H1 (cell line): Measurements from ENCODE around the gene KRT81. TPM values are rescaled to one million over a fixed set of nuclear protein-coding genes. Genes with fewer than 3 reads are reported as not detected.

Experiments
- CTCF ChIA-PET: fragments of 300-600 bp; sonication (Branson Sonifier 250); formaldehyde crosslinking; loops from one replicate; lab custom pipeline; 2021; ENCODE audit not compliant: partially characterized antibody; lab: Charles Lee
- POLR2A ChIA-PET: fragments of 300-600 bp; sonication (Branson Sonifier 250); formaldehyde crosslinking; loops from one replicate; lab custom pipeline; 2021; ENCODE audit warnings: inconsistent platforms; ENCODE audit not compliant: partially characterized antibody; lab: Charles Lee
- DNase-seq, 2 experiments: peaks; one replicate each; pipeline versions ENCODE4 v3.0.0 to v3.0.0-alpha.2; 2010 to 2022; ENCODE audit warnings: low spot score in 2 of 2, low read depth in 1 of 2, mixed read lengths in 1 of 2
- FAIRE-seq: peaks from 2 replicates; lab custom pipeline; 2011; peaks lifted over from hg19 to GRCh38; lab: Jason Lieb, UNC
- H2AFZ ChIP-seq: 2 replicates; pipeline ENCODE4 v1.8.1; 2012; ENCODE audit warnings: low read length, inconsistent platforms
- H2AK5ac ChIP-seq: 2 replicates; pipeline ENCODE4 v1.6.1; 2013; ENCODE audit warnings: low read depth, low read length
- H2BK120ac ChIP-seq: replicated peaks from 2 replicates; pipeline ENCODE3; 2013; ENCODE audit warnings: low read depth, low read length, inconsistent platforms
- H2BK12ac ChIP-seq: 2 replicates; pipeline ENCODE4 v1.6.1; 2013; ENCODE audit warnings: low read depth, low read length
- H2BK15ac ChIP-seq: 2 replicates; pipeline ENCODE4 v1.6.1; 2013; ENCODE audit warnings: low read length
- H2BK20ac ChIP-seq: 2 replicates; pipeline ENCODE4 v1.6.1; 2013; ENCODE audit warnings: low read length
- H2BK5ac ChIP-seq: 2 replicates; pipeline ENCODE4 v1.6.1; 2013; ENCODE audit warnings: low read depth, low read length
- H3K14ac ChIP-seq: 2 replicates; pipeline ENCODE4 v1.6.1; 2013; ENCODE audit warnings: inconsistent platforms; ENCODE audit not compliant: insufficient read length
- H3K18ac ChIP-seq: 2 replicates; pipeline ENCODE4 v1.6.1; 2013; ENCODE audit warnings: low read length; ENCODE audit errors: extremely low read depth
- H3K23ac ChIP-seq: 2 replicates; pipeline ENCODE4 v1.6.1; 2013; ENCODE audit warnings: inconsistent platforms; ENCODE audit not compliant: insufficient read length
- H3K23me2 ChIP-seq: 2 replicates; pipeline ENCODE4 v1.6.1; 2013; ENCODE audit warnings: low read depth, low read length
- H3K27ac ChIP-seq: 2 replicates; pipeline ENCODE4 v1.6.1; 2011; ENCODE audit warnings: low read depth, low read length, inconsistent platforms
- H3K27me3 ChIP-seq, 4 experiments: replicated peaks in 1 of 4; 1 replicate in 1 of 4; 2 replicates in 3 of 4; pipeline versions ENCODE4 v1.6.1 to v1.8.1; 2011 to 2013; ENCODE audit warnings: low read length in 3 of 4, mild to moderate bottlenecking in 3 of 4, inconsistent platforms in 2 of 4, mixed read lengths in 2 of 4, moderate library complexity in 1 of 4; ENCODE audit not compliant: control insufficient read depth in 3 of 4, insufficient read depth in 3 of 4; ENCODE audit errors: extremely low read depth in 1 of 4
- H3K36me3 ChIP-seq, 4 experiments: 2 replicates each; pipeline versions ENCODE4 v1.6.1 to v1.8.1; 2011 to 2013; ENCODE audit warnings: mild to moderate bottlenecking in 4 of 4, low read length in 3 of 4, moderate library complexity in 2 of 4, control low read depth in 1 of 4, inconsistent platforms in 1 of 4; ENCODE audit not compliant: insufficient read depth in 4 of 4, control insufficient read depth in 2 of 4
- H3K4ac ChIP-seq: replicated peaks from 2 replicates; pipeline ENCODE3; 2013; ENCODE audit warnings: low read length, low read depth, mixed read lengths, inconsistent platforms; ENCODE audit not compliant: insufficient read length
- H3K4me1 ChIP-seq, 4 experiments: replicated peaks in 1 of 4; 1 replicate in 1 of 4; 2 replicates in 3 of 4; pipeline versions ENCODE4 v1.6.1 to v1.8.1; 2011 to 2013; ENCODE audit warnings: low read length in 3 of 4, inconsistent platforms in 2 of 4, mixed read lengths in 1 of 4; ENCODE audit not compliant: insufficient read depth in 4 of 4, control insufficient read depth in 3 of 4
- H3K4me2 ChIP-seq, 2 experiments: 2 replicates each; pipeline versions ENCODE4 v1.6.1 to v1.8.1; 2011 to 2013; ENCODE audit warnings: low read depth in 2 of 2, low read length in 2 of 2, control low read depth in 1 of 2, inconsistent platforms in 1 of 2, mild to moderate bottlenecking in 1 of 2; ENCODE audit not compliant: insufficient read depth in 1 of 2
- H3K4me3 ChIP-seq, 4 experiments: fragments of 200-600, 300-600 bp in 1 of 4; sonication (generic), shearing (Covaris generic), sonication (Bioruptor Twin) in 1 of 4; 2 replicates each; pipeline versions ENCODE4 v1.5.1 to v1.8.1; 2011 to 2016; ENCODE audit warnings: low read length in 4 of 4, low read depth in 3 of 4, control low read depth in 2 of 4, inconsistent platforms in 2 of 4, mild to moderate bottlenecking in 2 of 4, mixed read lengths in 1 of 4, moderate library complexity in 1 of 4; ENCODE audit not compliant: insufficient read depth in 2 of 4; ENCODE audit errors: extremely low read depth in 1 of 4
- H3K56ac ChIP-seq: replicated peaks from 2 replicates; pipeline ENCODE3; 2013; ENCODE audit warnings: low read depth, mild to moderate bottlenecking, mixed read lengths, low read length, inconsistent platforms; ENCODE audit not compliant: insufficient read length
- H3K79me1 ChIP-seq: 2 replicates; pipeline ENCODE4 v1.6.1; 2013; ENCODE audit warnings: low read depth, low read length, control low read depth
- H3K79me2 ChIP-seq, 2 experiments: 2 replicates each; pipeline versions ENCODE4 v1.6.1 to v1.8.1; 2012 to 2013; ENCODE audit warnings: low read length in 2 of 2, mild to moderate bottlenecking in 2 of 2, inconsistent platforms in 1 of 2; ENCODE audit not compliant: insufficient read depth in 2 of 2, control insufficient read depth in 1 of 2
- H3K9ac ChIP-seq, 4 experiments: replicated peaks in 1 of 4; 1 replicate in 1 of 4; 2 replicates in 3 of 4; pipeline versions ENCODE4 v1.6.1 to v1.8.1; 2011 to 2013; ENCODE audit warnings: low read depth in 3 of 4, low read length in 3 of 4, control low read depth in 2 of 4, mild to moderate bottlenecking in 2 of 4, moderate library complexity in 2 of 4, inconsistent platforms in 1 of 4; ENCODE audit errors: extremely low read depth in 1 of 4
- H3K9me3 ChIP-seq, 2 experiments: 2 replicates each; pipeline versions ENCODE4 v1.6.1 to v1.8.1; 2012 to 2013; ENCODE audit warnings: mild to moderate bottlenecking in 2 of 2, moderate library complexity in 2 of 2, control low read depth in 1 of 2, inconsistent platforms in 1 of 2, low read depth in 1 of 2, low read length in 1 of 2, mixed read lengths in 1 of 2; ENCODE audit not compliant: insufficient read depth in 2 of 2
- H4K20me1 ChIP-seq, 2 experiments: replicated peaks in 1 of 2; 2 replicates each; pipeline versions ENCODE3 to v1.8.1; 2011 to 2013; ENCODE audit warnings: inconsistent platforms in 2 of 2, low read length in 2 of 2, mild to moderate bottlenecking in 1 of 2; ENCODE audit not compliant: insufficient read depth in 2 of 2, control insufficient read depth in 1 of 2
- H4K5ac ChIP-seq: 2 replicates; pipeline ENCODE4 v1.6.1; 2013; ENCODE audit warnings: low read length, low read depth, mixed read lengths, inconsistent platforms; ENCODE audit not compliant: insufficient read length
- H4K8ac ChIP-seq: 2 replicates; pipeline ENCODE4 v1.8.0; 2013; ENCODE audit warnings: mild to moderate bottlenecking, moderate library complexity, low read length, inconsistent platforms; ENCODE audit not compliant: insufficient read depth; ENCODE audit errors: extremely low read depth
- H4K91ac ChIP-seq: replicated peaks from 2 replicates; pipeline ENCODE3; 2013; ENCODE audit warnings: low read length, mixed read lengths, inconsistent platforms; ENCODE audit not compliant: insufficient read length
- JUN ChIP-seq: IDR thresholded peaks from 2 replicates; pipeline ENCODE4 v1.6.1; 2011; ENCODE audit warnings: low read depth, mild to moderate bottlenecking, improper control_type of control experiment, low read length
- POLR2AphosphoS5 ChIP-seq: IDR thresholded peaks from 2 replicates; pipeline ENCODE4 v1.6.1; 2011; ENCODE audit warnings: low read depth, low read length
- RFX5 ChIP-seq: IDR thresholded peaks from 2 replicates; pipeline ENCODE4 v1.6.1; 2011; ENCODE audit warnings: low read depth, low read length, improper control_type of control experiment, borderline replicate concordance
- WGBS, 2 experiments: shearing (Covaris generic) in 1 of 2; methylation state at CpG; one replicate each; pipeline versions ENCODE4 v1.1.6 to v1.1.7; 2013 to 2015; ENCODE audit warnings: low lambda C conversion rate in 2 of 2, mixed read lengths in 2 of 2, inconsistent platforms in 1 of 2, low coverage in 1 of 2, missing lambda C conversion rate in 1 of 2; ENCODE audit not compliant: insufficient replicate concordance in 2 of 2, insufficient coverage in 1 of 2, insufficient read length in 1 of 2; ENCODE audit errors: extremely low coverage in 1 of 2, missing lambda C conversion rate in 1 of 2; 5-methylcytosine and 5-hydroxymethylcytosine counted together
- polyA plus RNA-seq, 7 experiments: library from polyadenylated mRNA; depleted of rRNA in 3 of 7; stranded (reverse) in 5 of 7; unstranded in 2 of 7; fragments of >200 nt in 5 of 7; fragments of 200-250 nt in 2 of 7; gene quantifications; 1 replicate in 5 of 7; 2 replicates in 1 of 7; 4 replicates in 1 of 7; pipeline versions ENCODE4 v1.2.1 to v1.2.3, GENCODE V29; 2011 to 2013; ENCODE audit warnings: missing spikeins in 2 of 7, mixed read lengths in 2 of 7
- total RNA-seq: library from RNA; stranded (reverse); fragmentation: NEBNext Ultra II Directional; extraction: Animal tissue kit (Norgen Biotek cat#: 25700); gene quantifications from 2 replicates; pipeline ENCODE4 v1.2.1, GENCODE V29; 2021

KRT81 gene
- total and polyA plus RNA-seq, 2 of the 8 experiments (the other 6 are each of a cell fraction or from before 2014, with no cell fraction given), result not detected

DNA sequence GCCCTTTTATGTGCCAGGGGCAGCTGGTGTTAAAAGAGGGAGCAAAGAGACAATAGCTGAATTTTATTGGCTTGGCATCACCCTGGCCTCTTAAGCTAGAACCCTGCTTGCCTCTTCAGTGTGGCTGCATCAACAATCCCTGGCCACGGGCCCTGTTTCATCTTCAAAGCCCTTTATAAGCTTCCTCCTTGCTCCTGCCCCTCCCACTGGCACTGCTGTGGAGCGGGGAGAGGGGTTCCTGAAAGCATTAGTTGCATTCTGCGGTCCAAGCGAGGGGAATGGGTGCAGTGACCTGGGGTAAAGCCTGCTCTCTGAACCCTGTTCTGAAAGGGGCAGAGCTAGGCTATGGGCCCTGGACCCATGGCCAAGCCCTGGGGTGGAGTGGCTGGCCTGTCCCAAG is 30.1 kb upstream of the KRT81 start:
- 82% methylated on average over 4 of the region's 4 CpGs; no CpG with 5 or more reads in 1 of the 2 experiments for WGBS, 2 experiments
- no peaks in the 10 kb centered on the region for H3K79me1 ChIP-seq
- CTCF ChIA-PET, result interaction anchor here (0.6 to 19.8 kb wide), 18 partner anchors 8 to 339 kb away, joined by 3 to 353 read pairs (median 4); partner anchors contain the start of gene KRT7
- no peaks in the 10 kb centered on the region for H3K4me1 ChIP-seq
- H2AK5ac ChIP-seq, result no peak overlapping the region
- no peak for FAIRE-seq
- no peak for TF ChIP-seq POLR2AphosphoS5
- TF ChIP-seq RFX5, result no peak
- no peak for TF ChIP-seq JUN
- TF ChIP-seq, all 59 proteins: peak for 0
- H2BK20ac ChIP-seq, result no peak overlapping the region
- no peak for DNase-seq
- no peak overlapping the region for H2BK15ac ChIP-seq
- H3K4ac ChIP-seq, result no peak overlapping the region
- H4K91ac ChIP-seq, result no peak overlapping the region
- no peak overlapping the region for H4K5ac ChIP-seq
- H3K27ac ChIP-seq, result no peak overlapping the region
- no peak overlapping the region for H2BK120ac ChIP-seq
- H3K23ac ChIP-seq, result no peak overlapping the region
- H2AFZ ChIP-seq, result no peak overlapping the region
- H3K4me3 ChIP-seq, result no peak overlapping the region
- H2BK5ac ChIP-seq, result no peak overlapping the region
- no peak overlapping the region for H4K8ac ChIP-seq
- H3K9me3 ChIP-seq, result no peaks in the 10 kb centered on the region
- H2BK12ac ChIP-seq, result no peak overlapping the region
- H4K20me1 ChIP-seq, result no peaks in the 10 kb centered on the region
- no peaks in the 10 kb centered on the region for H3K23me2 ChIP-seq
- H3K18ac ChIP-seq, result no peak overlapping the region
- no peaks in the 10 kb centered on the region for H3K36me3 ChIP-seq
- no peaks in the 10 kb centered on the region for H3K27me3 ChIP-seq
- H3K56ac ChIP-seq, result no peak overlapping the region
- H3K14ac ChIP-seq, result no peak overlapping the region
- POLR2A ChIA-PET, result interaction anchor here (1.3 kb wide), 1 partner anchor 13 kb away, joined by 3 read pairs; no protein-coding TSS in a partner anchor
- H3K79me2 ChIP-seq, result no peaks in the 10 kb centered on the region
- no peak overlapping the region for H3K4me2 ChIP-seq
- H3K9ac ChIP-seq, result no peak overlapping the region
